Measurements from ENCODE around the gene NFKB1. TPM values are rescaled to one million over a fixed set of nuclear protein-coding genes. Genes with fewer than 3 reads are reported as not detected.

The NFKB1 gene
- total RNA-seq, 4 donors from 2014 or later, result 32.9 to 56.0 (median 40.9) TPM

GRCh38 chr4:102534845-102535244, 33.7 kb downstream of the NFKB1 start:
- peaks cover 32% of the 10 kb centered on the region for H3K4me1 ChIP-seq
- WGBS, result 92% methylated on average over 2 of the region's 2 CpGs
- H3K27ac ChIP-seq, result no peak overlapping the region
- TF ChIP-seq CTCF (IDR thresholded peaks at IDR 0.05) (no peak), POLR2A (IDR thresholded peaks at IDR 0.05) (no peak), POLR2AphosphoS5 (IDR thresholded peaks at IDR 0.05) (no peak), EP300 (IDR thresholded peaks at IDR 0.05) (no peak)
- no peaks in the 10 kb centered on the region for H3K27me3 ChIP-seq
- DNase-seq (ENCODE audit: low spot score in 2 of 2), result no peak
- H3K4me3 ChIP-seq, result no peak overlapping the region
- peaks cover 5% of the 10 kb centered on the region for H3K36me3 ChIP-seq
- no peaks in the 10 kb centered on the region for H3K9me3 ChIP-seq

- no peak for TF ChIP-seq POLR2AphosphoS5 (IDR thresholded peaks at IDR 0.05)
- TF ChIP-seq POLR2A (IDR thresholded peaks at IDR 0.05), result no peak
- TF ChIP-seq CTCF (IDR thresholded peaks at IDR 0.05), result no peak
- TF ChIP-seq EP300 (IDR thresholded peaks at IDR 0.05), result no peak
- H3K36me3 ChIP-seq, result peaks cover 6% of the 10 kb centered on the region
- no peaks in the 10 kb centered on the region for H3K27me3 ChIP-seq
- DNase-seq (ENCODE audit: low spot score in 2 of 2), result no peak
- no peak overlapping the region for H3K4me3 ChIP-seq
- no peaks in the 10 kb centered on the region for H3K9me3 ChIP-seq
- no peak overlapping the region for H3K27ac ChIP-seq
- peaks cover 32% of the 10 kb centered on the region for H3K4me1 ChIP-seq
- 68% methylated on average over 4 of the region's 4 CpGs for WGBS
Observed at GRCh38 chr4:102535398-102536082, 34.4 kb downstream of the NFKB1 start.

- no peak overlapping the region for H3K4me3 ChIP-seq
- no peak overlapping the region for H3K27ac ChIP-seq
- H3K36me3 ChIP-seq, result peaks cover 6% of the 10 kb centered on the region
- no peaks in the 10 kb centered on the region for H3K9me3 ChIP-seq
- peaks cover 36% of the 10 kb centered on the region for H3K4me1 ChIP-seq
- H3K27me3 ChIP-seq, result no peaks in the 10 kb centered on the region
- DNase-seq (ENCODE audit: low spot score in 2 of 2), result no peak
- WGBS, result 86% methylated on average over 3 of the region's 3 CpGs
- TF ChIP-seq POLR2AphosphoS5 (IDR thresholded peaks at IDR 0.05) (no peak), POLR2A (IDR thresholded peaks at IDR 0.05) (no peak), EP300 (IDR thresholded peaks at IDR 0.05) (no peak), CTCF (IDR thresholded peaks at IDR 0.05) (no peak)
Observed at GRCh38 chr4:102536768-102537167, 35.6 kb downstream of the NFKB1 start.

- H3K27me3 ChIP-seq, result no peaks in the 10 kb centered on the region
- no peak overlapping the region for H3K4me3 ChIP-seq
- H3K36me3 ChIP-seq, result peaks cover 6% of the 10 kb centered on the region
- H3K27ac ChIP-seq, result no peak overlapping the region
- peaks cover 41% of the 10 kb centered on the region for H3K4me1 ChIP-seq
- no peak for DNase-seq (ENCODE audit: low spot score in 2 of 2)
- WGBS, result 48% methylated on average over 2 of the region's 2 CpGs
- no peaks in the 10 kb centered on the region for H3K9me3 ChIP-seq
- TF ChIP-seq POLR2A (IDR thresholded peaks at IDR 0.05) (no peak), CTCF (IDR thresholded peaks at IDR 0.05) (no peak), EP300 (IDR thresholded peaks at IDR 0.05) (no peak), POLR2AphosphoS5 (IDR thresholded peaks at IDR 0.05) (no peak)
Observed at GRCh38 chr4:102537269-102537668, 36.1 kb downstream of the NFKB1 start.

GRCh38 chr4:102541697-102542096, 40.5 kb downstream of the NFKB1 start:
- Histone ChIP-seq H3K36me3 (peaks cover 6% of the 10 kb centered on the region), H3K4me3 (no peak overlapping the region), H3K27ac (no peak overlapping the region), H3K9me3 (no peaks in the 10 kb centered on the region), H3K27me3 (no peaks in the 10 kb centered on the region), H3K4me1 (peaks cover 30% of the 10 kb centered on the region)
- TF ChIP-seq POLR2A (IDR thresholded peaks at IDR 0.05), result no peak
- TF ChIP-seq POLR2AphosphoS5 (IDR thresholded peaks at IDR 0.05), result no peak
- TF ChIP-seq CTCF (IDR thresholded peaks at IDR 0.05), result peak in 1 of 2 donors; percentile 12
- WGBS, result 44% methylated on average over 4 of the region's 4 CpGs
- DNase-seq (ENCODE audit: low spot score in 2 of 2), result no peak
